Keratinocyte (primary cell): Measurements from ENCODE around the gene CREB3. TPM values are rescaled to one million over a fixed set of nuclear protein-coding genes. Genes with fewer than 3 reads are reported as not detected.

ENCODE experiments used
- DNase-seq: peaks from one replicate; pipeline ENCODE4 v3.0.0-alpha.2; 2011; ENCODE audit warnings: low read depth, missing footprints, low spot score
- FAIRE-seq: peaks from 2 replicates; lab custom pipeline; 2011; peaks lifted over from hg19 to GRCh38; lab: Jason Lieb, UNC
- H2AFZ ChIP-seq: 2 replicates; pipeline ENCODE4 v1.6.0; 2012; ENCODE audit warnings: low read length, control low read depth, inconsistent platforms; ENCODE audit not compliant: control insufficient read depth
- H3K27ac ChIP-seq: 2 replicates; pipeline ENCODE4 v1.5.1; 2011; ENCODE audit warnings: low read length; ENCODE audit not compliant: control insufficient read depth, insufficient read depth
- H3K27me3 ChIP-seq: 3 replicates; pipeline ENCODE4 v1.6.0; 2011; ENCODE audit warnings: low read length; ENCODE audit not compliant: control insufficient read depth, insufficient read depth; ENCODE audit errors: extremely low read depth
- H3K36me3 ChIP-seq, 2 experiments: 2 replicates in 1 of 2; 3 replicates in 1 of 2; pipeline ENCODE4 v1.5.1; 2011; ENCODE audit warnings: low read length in 2 of 2, mild to moderate bottlenecking in 1 of 2; ENCODE audit not compliant: control insufficient read depth in 2 of 2, insufficient read depth in 2 of 2; ENCODE audit errors: extremely low read depth in 1 of 2
- H3K4me1 ChIP-seq: 3 replicates; pipeline ENCODE4 v1.5.1; 2011; ENCODE audit warnings: low read length; ENCODE audit not compliant: control insufficient read depth, insufficient read depth; ENCODE audit errors: extremely low read depth
- H3K4me2 ChIP-seq: 3 replicates; pipeline ENCODE4 v1.6.0; 2011; ENCODE audit warnings: low read depth, low read length; ENCODE audit not compliant: control insufficient read depth, insufficient read depth; ENCODE audit errors: extremely low read depth
- H3K4me3 ChIP-seq, 3 experiments: fragments of 200-600 bp in 1 of 3; sonication (generic) in 1 of 3; 2 replicates in 2 of 3; 3 replicates in 1 of 3; pipeline ENCODE4 v1.5.1; 2011 to 2016; ENCODE audit warnings: low read length in 3 of 3, mild to moderate bottlenecking in 3 of 3, control low read depth in 2 of 3, inconsistent platforms in 1 of 3, low read depth in 1 of 3, mixed read lengths in 1 of 3, mixed run types in 1 of 3, moderate library complexity in 1 of 3; ENCODE audit not compliant: control insufficient read depth in 2 of 3, insufficient read depth in 2 of 3; ENCODE audit errors: extremely low read depth in 1 of 3
- H3K79me2 ChIP-seq: 2 replicates; pipeline ENCODE4 v1.6.0; 2012; ENCODE audit warnings: low read length; ENCODE audit not compliant: control insufficient read depth, insufficient read depth
- H3K9ac ChIP-seq: 3 replicates; pipeline ENCODE4 v1.6.0; 2011; ENCODE audit warnings: low read length; ENCODE audit not compliant: control insufficient read depth, insufficient read depth; ENCODE audit errors: extremely low read depth
- H3K9me1 ChIP-seq: 3 replicates; pipeline ENCODE4 v1.6.0; 2011; ENCODE audit warnings: low read length; ENCODE audit not compliant: control insufficient read depth, insufficient read depth; ENCODE audit errors: extremely low read depth
- H3K9me3 ChIP-seq: 2 replicates; pipeline ENCODE4 v1.5.1; 2012; ENCODE audit warnings: low read depth, low read length; ENCODE audit not compliant: control insufficient read depth
- H4K20me1 ChIP-seq: 3 replicates; pipeline ENCODE4 v1.6.0; 2011; ENCODE audit warnings: low read length; ENCODE audit not compliant: control insufficient read depth, insufficient read depth; ENCODE audit errors: extremely low read depth
- CTCF ChIP-seq, 3 experiments: IDR thresholded peaks in 1 of 3; conservative IDR thresholded peaks in 1 of 3; optimal IDR thresholded peaks in 1 of 3; 2 replicates in 2 of 3; 3 replicates in 1 of 3; pipeline versions ENCODE3 to v1.5.1; 2011; ENCODE audit warnings: low read length in 3 of 3, mild to moderate bottlenecking in 3 of 3, moderate library complexity in 2 of 3, control low read depth in 1 of 3, inconsistent platforms in 1 of 3; ENCODE audit not compliant: insufficient read depth in 2 of 3; ENCODE audit errors: extremely low read depth in 1 of 3
- EZH2 ChIP-seq: IDR thresholded peaks from one replicate; pipeline ENCODE4 v1.6.1; 2012; ENCODE audit warnings: inconsistent platforms, mild to moderate bottlenecking, low read length, moderate library complexity
- dilution Hi-C: fragments of 300-500 bp; cut with MboI; formaldehyde crosslinking; loops from one replicate; pipeline ENCODE4 v1.7.0; 2020; ENCODE audit warnings: low sequenced_read_pairs; ENCODE audit not compliant: extremely low pct_ligation_motif_present
- polyA plus RNA-seq, 5 experiments: library from polyadenylated mRNA; depleted of rRNA in 3 of 5; stranded (reverse) in 3 of 5; stranded (forward) in 1 of 5; unstranded in 1 of 5; fragments of >200 nt; gene quantifications; 1 replicate in 1 of 5; 2 replicates in 3 of 5; 3 replicates in 1 of 5; pipeline versions ENCODE4 v1.2.1 to v1.2.3, GENCODE V29; 2011 to 2012; ENCODE audit warnings: missing spikeins in 2 of 5, low read depth in 1 of 5, low replicate concordance in 1 of 5

The CREB3 gene
- polyA plus RNA-seq, 1 donor (not counting 4 experiments of a cell fraction or from before 2014, with no cell fraction given), result 24.6 TPM

GRCh38 chr9:35738924-35739323, 6.5 kb downstream of the CREB3 start:
- Histone ChIP-seq H3K4me3 (no peak overlapping the region), H3K79me2 (peaks cover 2% of the 10 kb centered on the region), H3K4me1 (peaks cover 4% of the 10 kb centered on the region), H3K9me3 (no peaks in the 10 kb centered on the region), H3K9me1 (no peaks in the 10 kb centered on the region), H3K27me3 (no peaks in the 10 kb centered on the region), H3K4me2 (no peak overlapping the region), H4K20me1 (no peaks in the 10 kb centered on the region), H3K36me3 (peaks cover 46 to 62% of the 10 kb centered on the region in 2 experiments), H3K9ac (no peak overlapping the region), H2AFZ (no peak overlapping the region), H3K27ac (no peak overlapping the region)
- TF ChIP-seq CTCF (optimal IDR thresholded peaks at IDR 0.05 in 1 of 3, IDR thresholded peaks at IDR 0.05 in 1 of 3, conservative IDR thresholded peaks at IDR 0.05 in 1 of 3; ENCODE audit: extremely low read depth in 1 of 3, insufficient read depth in 2 of 3, low read length in 3 of 3) (no peak), EZH2 (no peak)
- dilution Hi-C loops, result no loop called here
- FAIRE-seq, result no peak
- no peak for DNase-seq

- FAIRE-seq (no peak), DNase-seq (no peak)
- Histone ChIP-seq H3K27ac (no peak overlapping the region), H3K36me3 (peaks cover 55 to 69% of the 10 kb centered on the region in 2 experiments), H3K9me1 (no peaks in the 10 kb centered on the region), H3K4me2 (no peak overlapping the region), H4K20me1 (no peaks in the 10 kb centered on the region), H3K9ac (no peak overlapping the region), H3K79me2 (peaks cover 6% of the 10 kb centered on the region), H3K27me3 (no peaks in the 10 kb centered on the region), H3K4me1 (no peaks in the 10 kb centered on the region), H2AFZ (no peak overlapping the region), H3K4me3 (no peak overlapping the region), H3K9me3 (no peaks in the 10 kb centered on the region)
- dilution Hi-C loops, result no loop called here
- TF ChIP-seq EZH2 (no peak), CTCF (optimal IDR thresholded peaks at IDR 0.05 in 1 of 3, IDR thresholded peaks at IDR 0.05 in 1 of 3, conservative IDR thresholded peaks at IDR 0.05 in 1 of 3; ENCODE audit: extremely low read depth in 1 of 3, insufficient read depth in 2 of 3, low read length in 3 of 3) (no peak)
Observed at GRCh38 chr9:35740243-35740642, 7.8 kb downstream of the CREB3 start.
